ENCODE data around the gene PTPRQ.

DNA sequence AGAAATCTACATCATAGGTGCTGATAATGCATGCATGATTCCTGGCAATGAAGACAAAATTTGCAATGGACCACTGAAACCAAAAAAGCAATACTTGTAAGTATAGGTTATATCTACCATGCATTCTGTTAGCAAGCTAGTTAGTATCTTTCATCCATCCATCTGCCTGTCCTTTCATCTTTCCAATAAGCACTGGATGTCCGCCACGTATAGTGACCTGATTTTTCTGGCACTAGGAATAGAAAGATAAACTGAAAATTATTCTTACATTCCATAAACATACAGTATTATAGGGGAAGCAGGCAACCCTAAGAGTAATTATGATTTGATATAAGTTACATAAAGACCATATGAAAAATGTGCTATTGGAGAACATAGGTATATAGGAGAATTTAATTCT, 176.2 kb downstream of the PTPRQ start:
- no peak for TF ChIP-seq CTCF (IDR thresholded peaks at IDR 0.05)
- no peak for TF ChIP-seq POLR2A (IDR thresholded peaks at IDR 0.05)
- TF ChIP-seq EP300 (IDR thresholded peaks at IDR 0.05), result no peak
- TF ChIP-seq POLR2AphosphoS5 (IDR thresholded peaks at IDR 0.05), result no peak

Data from gastroesophageal sphincter (tissue), 3 donors.